Measurements from ENCODE around the gene POLH.
"Not testable (repeated sequence)": the region's sequence is repeated elsewhere in the genome, so short reads cannot be mapped to it uniquely, and the experiment has no call there.

The POLH gene

GRCh38 chr6:43608310-43608763 lies 32.4 kb downstream of the POLH start:
- DNase-seq = peak; percentile 77

GRCh38 chr6:43608807-43609206 lies 32.8 kb downstream of the POLH start:
- DNase-seq = no peak

- no peak for DNase-seq
Observed at GRCh38 chr6:43609402-43609801, 33.4 kb downstream of the POLH start.

GRCh38 chr6:43610431-43610830 lies 34.4 kb downstream of the POLH start:
- no peak for DNase-seq

- no peak for DNase-seq
Observed at GRCh38 chr6:43613721-43614395, 37.9 kb downstream of the POLH start.

- DNase-seq = no peak
Observed at GRCh38 chr6:43614396-43614730, 38.4 kb downstream of the POLH start.

GRCh38 chr6:43616725-43617472 lies 40.9 kb downstream of the POLH start:
- no peak for DNase-seq

- no peak for DNase-seq
Observed at GRCh38 chr6:43621078-43621835, 45.3 kb downstream of the POLH start.

- no peak for DNase-seq
Observed at GRCh38 chr6:43621836-43622180, 45.8 kb downstream of the POLH start.

GRCh38 chr6:43622541-43622940 lies 46.6 kb downstream of the POLH start:
- DNase-seq = no peak

GRCh38 chr6:43623880-43624785 lies 48.1 kb downstream of the POLH start:
- no peak for DNase-seq

GRCh38 chr6:43624786-43625288 lies 48.9 kb downstream of the POLH start:
- DNase-seq = no peak

- no peak for DNase-seq
Observed at GRCh38 chr6:43625393-43625992, 49.5 kb downstream of the POLH start.

GRCh38 chr6:43627008-43627825 lies 51.2 kb downstream of the POLH start:
- no peak for DNase-seq

GRCh38 chr6:43628393-43629103 lies 52.6 kb downstream of the POLH start:
- DNase-seq = peak; percentile 63

- peak; percentile 98 for DNase-seq
Observed at GRCh38 chr6:43629104-43629504, 53.1 kb downstream of the POLH start, which contains the start of gene GTPBP2. Gene GTPBP2, minus strand, starts transcription at chr6:43629264. Its CDS starts 102 bp downstream, at chr6:43629162.

- DNase-seq = peak; percentile 96
Observed at GRCh38 chr6:43629505-43630300, 53.7 kb downstream of the POLH start.

GRCh38 chr6:43630980-43631619 lies 55.1 kb downstream of the POLH start:
- DNase-seq = no peak

GRCh38 chr6:43633002-43633401 lies 57.0 kb downstream of the POLH start:
- DNase-seq = not testable (repeated sequence)
